Peyer's patch (tissue), 4 donors: ENCODE measurements around the gene BBLN.

Source experiments
- CTCF ChIP-seq, 6 experiments: fragments of 450-650 bp in 4 of 6; fragments of 200-600 bp in 2 of 6; sonication (generic) in 1 of 6; IDR thresholded peaks; one replicate each; pipeline ENCODE4 v1.5.1; 2017 to 2019; ENCODE audit warnings: antibody characterized with exemption in 6 of 6, mild to moderate bottlenecking in 3 of 6, moderate library complexity in 1 of 6
- POLR2A ChIP-seq, 2 donors: fragments of 450-650 bp; IDR thresholded peaks; one replicate each; pipeline ENCODE4 v1.5.1; 2017; ENCODE audit warnings: antibody characterized with exemption in 2 of 2, mild to moderate bottlenecking in 2 of 2, moderate library complexity in 2 of 2

GRCh38 chr9:128155736-128156500 is 4.1 kb upstream of the BBLN start:
- no peak for TF ChIP-seq CTCF (IDR thresholded peaks at IDR 0.05)
- no peak for TF ChIP-seq POLR2A (IDR thresholded peaks at IDR 0.05)
